CD4-positive, alpha-beta memory T cell (primary cell): ENCODE results near the gene GPI. TPM values are rescaled to one million over a fixed set of nuclear protein-coding genes. Genes with fewer than 3 reads are reported as not detected.

Experiments
- CTCF ChIA-PET: fragments of 350-600 bp; sonication (Branson Sonifier 250); formaldehyde crosslinking; loops from one replicate; lab custom pipeline; 2021; ENCODE audit warnings: inconsistent platforms; ENCODE audit not compliant: partially characterized antibody; lab: Charles Lee
- POLR2A ChIA-PET: fragments of 350-600 bp; sonication (Branson Sonifier 250); formaldehyde crosslinking; loops from one replicate; lab custom pipeline; 2021; ENCODE audit not compliant: partially characterized antibody; lab: Charles Lee
- DNase-seq, 5 donors: peaks; one replicate each; pipeline versions ENCODE4 v3.0.0 to v3.0.0-alpha.2; 2020 to 2022; ENCODE audit warnings: mixed read lengths in 1 of 5
- H3K27ac ChIP-seq: one replicate; pipeline ENCODE4 v1.7.0; 2013; ENCODE audit warnings: low read depth, low read length
- H3K27me3 ChIP-seq: 2 replicates; pipeline ENCODE4 v1.7.0; 2013; ENCODE audit warnings: mild to moderate bottlenecking, low read length, moderate library complexity; ENCODE audit not compliant: insufficient read depth
- H3K36me3 ChIP-seq: 2 replicates; pipeline ENCODE4 v1.7.0; 2013; ENCODE audit warnings: mild to moderate bottlenecking, low read length, moderate library complexity; ENCODE audit not compliant: insufficient read depth
- H3K4me1 ChIP-seq: 2 replicates; pipeline ENCODE4 v1.7.0; 2013; ENCODE audit warnings: mild to moderate bottlenecking, low read length, moderate library complexity; ENCODE audit not compliant: insufficient read depth
- H3K4me3 ChIP-seq, 2 donors: one replicate each; pipeline ENCODE4 v1.7.0; 2013; ENCODE audit warnings: low read length in 2 of 2, mild to moderate bottlenecking in 1 of 2
- H3K9me3 ChIP-seq, 2 donors: one replicate each; pipeline ENCODE4 v1.7.0; 2013; ENCODE audit warnings: low read length in 2 of 2, control low read depth in 1 of 2; ENCODE audit not compliant: control insufficient read depth in 1 of 2
- H3K27ac Mint-ChIP-seq, 7 donors: one replicate each; pipeline ENCODE4 v1.8.0; 2020 to 2021; ENCODE audit warnings: mixed read lengths in 7 of 7, mild to moderate bottlenecking in 6 of 7, inconsistent platforms in 3 of 7, moderate library complexity in 3 of 7
- H3K27me3 Mint-ChIP-seq, 2 donors: one replicate each; pipeline ENCODE4 v1.8.0; 2020 to 2021; ENCODE audit warnings: mixed read lengths in 2 of 2
- H3K36me3 Mint-ChIP-seq, 2 donors: one replicate each; pipeline ENCODE4 v1.8.0; 2020 to 2021; ENCODE audit warnings: mixed read lengths in 2 of 2, inconsistent platforms in 1 of 2, mild to moderate bottlenecking in 1 of 2
- H3K4me1 Mint-ChIP-seq, 4 donors: one replicate each; pipeline ENCODE4 v1.8.0; 2020 to 2021; ENCODE audit warnings: mixed read lengths in 4 of 4, mild to moderate bottlenecking in 1 of 4
- H3K4me3 Mint-ChIP-seq, 8 donors: one replicate each; pipeline ENCODE4 v1.8.0; 2020 to 2021; ENCODE audit warnings: mixed read lengths in 8 of 8, mild to moderate bottlenecking in 7 of 8, moderate library complexity in 6 of 8, inconsistent platforms in 3 of 8
- H3K9me3 Mint-ChIP-seq, 8 donors: one replicate each; pipeline ENCODE4 v1.8.0; 2020 to 2021; ENCODE audit warnings: mixed read lengths in 8 of 8, mild to moderate bottlenecking in 5 of 8, inconsistent platforms in 3 of 8, moderate library complexity in 1 of 8
- intact Hi-C: fragments of 100-400 bp; cut with micrococcal nuclease; formaldehyde crosslinking; loops from one replicate; pipeline ENCODE4 v1.15.1; 2023
- polyA plus RNA-seq, 2 donors: library from polyadenylated mRNA; unstranded; fragments of 300-500 nt; fragmentation: Illumina TruSeq; gene quantifications; one replicate each; pipeline ENCODE4 v1.2.3, GENCODE V29; 2021
- total RNA-seq, 2 experiments: library from RNA; stranded (reverse); gene quantifications; one replicate each; pipeline ENCODE4 v1.2.3, GENCODE V29; 2021

Gene GPI
- total and polyA plus RNA-seq, 4 experiments from 2014 or later = 121 to 156 (median 127) TPM

GRCh38 chr19:34336781-34337271 is 28.2 kb upstream of the GPI start:
- Histone ChIP-seq H3K27ac (no peak overlapping the region), H3K4me3 (no peak overlapping the region), H3K27me3 (no peaks in the 10 kb centered on the region), H3K4me1 (peaks cover 11% of the 10 kb centered on the region), H3K36me3 (peaks cover 51% of the 10 kb centered on the region), H3K9me3 (no peaks in the 10 kb centered on the region)
- peak overlapping the region in 6 of 7 donors; percentile 10 to 80 (median 64) for H3K27ac Mint-ChIP-seq
- CTCF ChIA-PET = interaction anchor here (1.0 to 3.8 kb wide), 9 partner anchors 10 to 160 kb away, joined by 3 to 18 read pairs (median 6); no protein-coding TSS in a partner anchor
- peaks cover 4 to 10% (median 8%) of the 10 kb centered on the region in 4 donors for H3K4me1 Mint-ChIP-seq
- POLR2A ChIA-PET = interaction anchor here (1.5 kb wide), 1 partner anchor 10 kb away, joined by 3 read pairs; no protein-coding TSS in a partner anchor
- DNase-seq = peak; percentile 54 to 58 (median 56)
- no peaks in the 10 kb centered on the region for H3K9me3 Mint-ChIP-seq
- intact Hi-C loops = loop anchor here (2.0 kb wide), 4 partner anchors 14 to 94 kb away; partner anchors contain the start of gene GARRE1
- no peaks in the 10 kb centered on the region for H3K27me3 Mint-ChIP-seq
- H3K36me3 Mint-ChIP-seq = peaks cover 44 to 55% of the 10 kb centered on the region in 2 donors
- H3K4me3 Mint-ChIP-seq = no peak overlapping the region

- intact Hi-C loops = loop anchor here (2.0 kb wide), 4 partner anchors 13 to 93 kb away; partner anchors contain the start of gene GARRE1
These were observed 27.3 kb upstream of the GPI start for GRCh38 chr19:34337739-34338138.

GRCh38 chr19:34341935-34342680 is 22.9 kb upstream of the GPI start:
- Mint-ChIP-seq H3K4me3 (no peak overlapping the region), H3K27ac (peak overlapping the region in 1 of 7 donors; percentile 37), H3K4me1 (peaks cover 5 to 13% (median 10%) of the 10 kb centered on the region in 4 donors), H3K27me3 (no peaks in the 10 kb centered on the region), H3K9me3 (no peaks in the 10 kb centered on the region), H3K36me3 (peaks cover 54% of the 10 kb centered on the region in 2 donors)
- Histone ChIP-seq H3K36me3 (peaks cover 55% of the 10 kb centered on the region), H3K27ac (no peak overlapping the region), H3K27me3 (no peaks in the 10 kb centered on the region), H3K4me3 (no peak overlapping the region), H3K9me3 (no peaks in the 10 kb centered on the region), H3K4me1 (peaks cover 3% of the 10 kb centered on the region)
- CTCF ChIA-PET = interaction anchor here (0.9 to 1.8 kb wide), 3 partner anchors 17 to 132 kb away, joined by 3 to 5 read pairs (median 4); no protein-coding TSS in a partner anchor
- DNase-seq = no peak
- POLR2A ChIA-PET = interaction anchor here (0.7 kb wide), 1 partner anchor 9 kb away, joined by 3 read pairs; no protein-coding TSS in a partner anchor
- intact Hi-C loops = no loop called here

More at GRCh38 chr19:34337739-34338138, 27.3 kb upstream of the GPI start:
- H3K27me3 ChIP-seq = no peaks in the 10 kb centered on the region
- no peak overlapping the region for H3K27ac Mint-ChIP-seq
- no peak for DNase-seq
- no peaks in the 10 kb centered on the region for H3K9me3 ChIP-seq
- H3K36me3 ChIP-seq = peaks cover 55% of the 10 kb centered on the region
- no peak overlapping the region for H3K4me3 ChIP-seq
- H3K4me1 Mint-ChIP-seq = peaks cover 4 to 10% (median 8%) of the 10 kb centered on the region in 4 donors
- H3K4me3 Mint-ChIP-seq = no peak overlapping the region
- H3K36me3 Mint-ChIP-seq = peaks cover 47 to 55% of the 10 kb centered on the region in 2 donors
- H3K27ac ChIP-seq = no peak overlapping the region
- no peaks in the 10 kb centered on the region for H3K9me3 Mint-ChIP-seq
- H3K4me1 ChIP-seq = peaks cover 11% of the 10 kb centered on the region
- ChIA-PET CTCF (interaction anchor here (0.8 to 3.8 kb wide), 13 partner anchors 9 to 161 kb away, joined by 3 to 18 read pairs (median 3); no protein-coding TSS in a partner anchor), POLR2A (interaction anchor here (1.5 kb wide), 1 partner anchor 9 kb away, joined by 3 read pairs; no protein-coding TSS in a partner anchor)
- no peaks in the 10 kb centered on the region for H3K27me3 Mint-ChIP-seq

GRCh38 chr19:34343751-34344150 is 21.2 kb upstream of the GPI start:
- intact Hi-C loops = no loop called here
- Histone ChIP-seq H3K4me3 (no peak overlapping the region), H3K27me3 (no peaks in the 10 kb centered on the region), H3K27ac (no peak overlapping the region), H3K9me3 (no peaks in the 10 kb centered on the region), H3K36me3 (peaks cover 40% of the 10 kb centered on the region), H3K4me1 (no peaks in the 10 kb centered on the region)
- H3K9me3 Mint-ChIP-seq = no peaks in the 10 kb centered on the region
- no peak overlapping the region for H3K4me3 Mint-ChIP-seq
- H3K27me3 Mint-ChIP-seq = no peaks in the 10 kb centered on the region
- ChIA-PET POLR2A (no interaction called here), CTCF (interaction anchor here (1.0 to 1.8 kb wide), 8 partner anchors 10 to 133 kb away, joined by 3 to 4 read pairs (median 3); no protein-coding TSS in a partner anchor)
- H3K27ac Mint-ChIP-seq = no peak overlapping the region
- H3K4me1 Mint-ChIP-seq = peaks cover 5 to 11% (median 8%) of the 10 kb centered on the region in 4 donors
- peaks cover 47 to 51% of the 10 kb centered on the region in 2 donors for H3K36me3 Mint-ChIP-seq
- DNase-seq = no peak

- POLR2A ChIA-PET = interaction anchor here (0.9 to 1.5 kb wide), 4 partner anchors 8 to 172 kb away, joined by 3 to 6 read pairs (median 3); partner anchors contain the start of gene GPI
- no peaks in the 10 kb centered on the region for H3K9me3 Mint-ChIP-seq
These were observed 19.0 kb upstream of the GPI start for GRCh38 chr19:34345947-34346351.

GRCh38 chr19:34347561-34348165 is 17.3 kb upstream of the GPI start:
- H3K9me3 ChIP-seq = no peaks in the 10 kb centered on the region
- Mint-ChIP-seq H3K27ac (peak overlapping the region in 1 of 7 donors; percentile 57), H3K4me1 (peaks cover 17 to 46% (median 28%) of the 10 kb centered on the region in 4 donors), H3K4me3 (no peak overlapping the region), H3K9me3 (no peaks in the 10 kb centered on the region), H3K36me3 (peaks cover 18 to 19% of the 10 kb centered on the region in 2 donors), H3K27me3 (no peaks in the 10 kb centered on the region)
- peaks cover 11% of the 10 kb centered on the region for H3K36me3 ChIP-seq
- no peak overlapping the region for H3K27ac ChIP-seq
- H3K27me3 ChIP-seq = no peaks in the 10 kb centered on the region
- POLR2A ChIA-PET = interaction anchor here (1.0 kb wide), 1 partner anchor 10 kb away, joined by 3 read pairs; no protein-coding TSS in a partner anchor
- CTCF ChIA-PET = interaction anchor here (1.1 to 3.1 kb wide), 9 partner anchors 10 to 162 kb away, joined by 3 to 18 read pairs (median 7); no protein-coding TSS in a partner anchor
- H3K4me3 ChIP-seq = no peak overlapping the region
- no peak for DNase-seq
- intact Hi-C loops = loop anchor here (5.0 kb wide), 1 partner anchor 130 kb away; no protein-coding TSS in a partner anchor
- peaks cover 35% of the 10 kb centered on the region for H3K4me1 ChIP-seq

More at GRCh38 chr19:34345947-34346351, 19.0 kb upstream of the GPI start:
- peaks cover 27% of the 10 kb centered on the region for H3K36me3 ChIP-seq
- H3K27ac ChIP-seq = no peak overlapping the region
- H3K27me3 Mint-ChIP-seq = no peaks in the 10 kb centered on the region
- H3K27ac Mint-ChIP-seq = peak overlapping the region in 6 of 7 donors; percentile 49 to 92 (median 58)
- intact Hi-C loops = loop anchor here (1.0 to 5.0 kb wide), 2 partner anchors 129 to 225 kb away; no protein-coding TSS in a partner anchor
- H3K27me3 ChIP-seq = no peaks in the 10 kb centered on the region
- H3K4me3 Mint-ChIP-seq = no peak overlapping the region
- DNase-seq = peak; percentile 56 to 63 (median 58)
- peaks cover 32 to 34% of the 10 kb centered on the region in 2 donors for H3K36me3 Mint-ChIP-seq
- H3K4me3 ChIP-seq = no peak overlapping the region
- peaks cover 12 to 30% (median 20%) of the 10 kb centered on the region in 4 donors for H3K4me1 Mint-ChIP-seq
- peaks cover 18% of the 10 kb centered on the region for H3K4me1 ChIP-seq
- CTCF ChIA-PET = interaction anchor here (0.6 to 3.1 kb wide), 45 partner anchors 9 to 249 kb away, joined by 3 to 18 read pairs (median 4); partner anchors contain the start of genes GPI and LSM14A
- no peaks in the 10 kb centered on the region for H3K9me3 ChIP-seq
